Measurements from ENCODE around the gene HMGB4.

DNA sequence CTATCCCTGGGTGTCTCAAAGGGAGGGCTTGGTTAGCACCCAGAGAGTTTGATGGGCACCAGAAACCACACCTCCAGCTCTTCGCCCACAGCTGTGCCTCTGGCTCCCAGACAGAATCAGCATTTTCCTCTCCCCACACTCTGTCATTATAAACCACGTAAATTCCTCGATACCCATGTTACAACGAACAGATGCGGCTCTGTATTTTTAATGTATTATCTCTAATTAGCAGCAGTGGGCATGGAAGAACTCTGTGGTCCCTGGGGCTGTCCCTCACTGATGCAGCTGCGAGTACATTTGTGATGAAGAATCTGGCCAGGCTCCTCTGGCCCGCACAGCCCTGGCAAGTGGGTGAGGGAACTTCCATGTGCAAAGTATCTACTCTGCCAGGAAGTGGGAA lies 10.8 kb downstream of the HMGB4 start:
- TF ChIP-seq EZH2 (IDR thresholded peaks at IDR 0.05; ENCODE audit: low read length, missing control alignments), result no peak
- no peak for TF ChIP-seq CTCF (conservative IDR thresholded peaks at IDR 0.05 in 1 of 2, IDR thresholded peaks at IDR 0.05 in 1 of 2; ENCODE audit: low read depth in 1 of 2, low read length in 2 of 2)
